HEK293 (cell line): ENCODE measurements around the gene GAB3.

Experiments
- CTCF ChIP-seq: fragments of 450-650 bp; formaldehyde crosslinking; IDR thresholded peaks from 2 replicates; pipeline ENCODE4 v1.5.1; 2016; ENCODE audit warnings: missing biosample characterization, missing genetic modification characterization
- PRDM1 ChIP-seq: fragments of 450-650 bp; formaldehyde crosslinking; IDR thresholded peaks from 2 replicates; pipeline ENCODE4; 2016; ENCODE audit warnings: missing biosample characterization, missing genetic modification characterization
- RBAK ChIP-seq: fragments of 450-650 bp; formaldehyde crosslinking; IDR thresholded peaks from 2 replicates; pipeline ENCODE4 v1.5.1; 2016; ENCODE audit warnings: missing biosample characterization, missing genetic modification characterization
- ZBTB1 ChIP-seq: fragments of 450-650 bp; formaldehyde crosslinking; IDR thresholded peaks from 2 replicates; pipeline ENCODE4 v1.5.1; 2016; ENCODE audit warnings: missing biosample characterization, missing genetic modification characterization
- ZNF140 ChIP-seq: fragments of 450-650 bp; formaldehyde crosslinking; IDR thresholded peaks from 2 replicates; pipeline ENCODE4 v1.5.1; 2016; ENCODE audit warnings: missing biosample characterization, missing genetic modification characterization
- ZNF155 ChIP-seq: fragments of 450-650 bp; formaldehyde crosslinking; IDR thresholded peaks from 2 replicates; pipeline ENCODE4 v1.5.1; 2016; ENCODE audit warnings: missing biosample characterization, missing genetic modification characterization
- ZNF221 ChIP-seq: fragments of 450-650 bp; formaldehyde crosslinking; IDR thresholded peaks from 2 replicates; pipeline ENCODE4 v1.5.1; 2017; ENCODE audit warnings: missing biosample characterization, missing genetic modification characterization, borderline replicate concordance
- ZNF558 ChIP-seq: fragments of 450-650 bp; formaldehyde crosslinking; IDR thresholded peaks from 2 replicates; pipeline ENCODE4 v1.5.1; 2016; ENCODE audit warnings: missing biosample characterization, missing genetic modification characterization
- ZNF560 ChIP-seq: fragments of 450-650 bp; formaldehyde crosslinking; IDR thresholded peaks from 2 replicates; pipeline ENCODE4 v1.5.1; 2017; ENCODE audit warnings: missing biosample characterization, missing genetic modification characterization, borderline replicate concordance
- ZNF658 ChIP-seq: fragments of 450-650 bp; formaldehyde crosslinking; IDR thresholded peaks from 2 replicates; pipeline ENCODE4; 2016; ENCODE audit warnings: missing biosample characterization, missing genetic modification characterization
- ZNF791 ChIP-seq: fragments of 450-650 bp; formaldehyde crosslinking; IDR thresholded peaks from 2 replicates; pipeline ENCODE4 v1.5.1; 2016; ENCODE audit warnings: missing biosample characterization, missing genetic modification characterization

DNA sequence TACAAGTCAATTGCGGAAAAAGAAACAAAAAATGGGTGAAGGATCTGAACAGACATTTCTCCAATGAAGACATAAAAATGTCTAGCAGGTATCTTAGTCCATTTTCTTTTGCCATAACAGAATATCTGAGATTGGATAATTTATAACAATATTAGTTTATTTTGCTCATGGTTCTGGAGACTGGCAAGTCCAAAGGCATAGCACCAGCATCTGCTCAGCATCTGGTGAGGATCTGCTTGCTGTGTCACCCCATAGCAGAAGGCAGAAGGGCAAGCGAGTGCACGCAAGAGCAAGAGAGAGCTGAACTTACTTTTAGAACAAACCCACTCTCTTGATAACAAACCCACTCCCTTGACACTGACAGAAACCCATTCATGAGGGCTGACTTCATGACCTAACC lies 29.7 kb downstream of the GAB3 start:
- TF ChIP-seq ZNF140 (tag by site-specific recombination) (no peak), ZNF791 (tag by site-specific recombination) (no peak), CTCF (tag by site-specific recombination) (no peak), ZNF658 (no peak), ZNF221 (tag by site-specific recombination) (no peak), ZNF155 (no peak), ZBTB1 (tag by site-specific recombination) (no peak), RBAK (no peak), ZNF558 (tag by site-specific recombination) (no peak), ZNF560 (tag by site-specific recombination) (no peak), PRDM1 (no peak)
